ENCODE results near the gene GPBP1L1. TPM values are rescaled to one million over a fixed set of nuclear protein-coding genes. Genes with fewer than 3 reads are reported as not detected.
"Not testable (repeated sequence)": the region's sequence is repeated elsewhere in the genome, so short reads cannot be mapped to it uniquely, and the experiment has no call there.

GPBP1L1 gene
- polyA plus RNA-seq (2011; rRNA removed): 47.5 and 63.0 TPM in 2 replicates
- 81.2 and 86.3 TPM in 2 replicates for polyA minus RNA-seq (2011; rRNA and poly(A)+ RNA removed)

DNA sequence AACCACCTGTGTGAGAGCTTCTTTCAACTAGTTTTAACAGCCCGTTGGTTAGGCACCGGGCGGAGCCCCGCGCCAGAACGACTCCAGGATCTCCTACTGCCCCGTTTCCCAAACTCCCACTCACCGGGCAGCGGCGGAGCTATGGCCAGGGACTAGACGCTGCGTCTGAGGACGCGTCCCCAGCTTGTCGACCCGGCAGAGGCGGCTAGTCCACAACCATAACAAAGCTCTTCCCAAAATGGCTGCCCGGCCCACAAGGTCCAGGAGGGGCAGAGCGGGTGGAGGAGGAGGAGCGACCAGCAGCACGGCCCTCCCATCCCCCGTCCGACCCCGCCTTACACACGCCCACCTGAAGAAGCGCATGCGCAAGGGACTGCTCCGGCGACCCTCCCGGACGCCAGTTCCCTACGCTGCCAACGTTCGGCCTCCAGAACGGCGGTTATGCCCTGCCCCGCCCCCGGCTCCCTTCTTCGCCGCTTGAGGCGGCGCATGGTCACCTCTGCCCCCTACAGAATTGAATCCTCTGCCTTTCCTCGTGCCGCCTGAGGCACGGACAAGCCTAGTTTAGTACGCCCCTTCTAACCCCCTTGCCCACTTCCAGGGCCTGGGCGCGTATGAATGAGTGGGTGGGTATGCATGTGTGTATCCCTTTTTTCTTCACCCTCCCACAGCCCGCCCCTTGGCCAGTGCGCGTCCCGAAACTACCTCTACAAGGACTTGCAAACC lies at the start of gene GPBP1L1:
TSS of gene GPBP1L1 (minus strand) at position 246 of the 726 bp plus-strand sequence. CDS start 27,446 bp downstream, outside the sequence.
- Histone ChIP-seq H3K4me3 (ENCODE audit: low read depth, low read length) (peak within 1 kb of the TSS; percentile 98), H3K9me3 (ENCODE audit: control insufficient read depth, insufficient read depth, low read length) (no peaks in the 10 kb centered on the region), H3K27ac (ENCODE audit: low read depth, low read length) (peak within 1 kb of the TSS; percentile 94), H3K27me3 (ENCODE audit: control insufficient read depth, insufficient read depth, low read length) (no peaks in the 10 kb centered on the region)
- DNase-seq (ENCODE audit: low read depth, low spot score): peak; percentile 96
- TF ChIP-seq CTCF (IDR thresholded peaks at IDR 0.05; ENCODE audit: low read depth, low read length): no peak
- ChIA-PET POLR2A (interaction anchor here (0.6 to 2.6 kb wide), 8 partner anchors 10 to 586 kb away, joined by 3 to 12 read pairs (median 4); partner anchors contain the start of genes MAST2, NASP and PRDX1), CTCF (interaction anchor here (0.6 to 1.0 kb wide), 6 partner anchors 11 to 382 kb away, joined by 3 to 4 read pairs (median 4); no protein-coding TSS in a partner anchor)

DNA sequence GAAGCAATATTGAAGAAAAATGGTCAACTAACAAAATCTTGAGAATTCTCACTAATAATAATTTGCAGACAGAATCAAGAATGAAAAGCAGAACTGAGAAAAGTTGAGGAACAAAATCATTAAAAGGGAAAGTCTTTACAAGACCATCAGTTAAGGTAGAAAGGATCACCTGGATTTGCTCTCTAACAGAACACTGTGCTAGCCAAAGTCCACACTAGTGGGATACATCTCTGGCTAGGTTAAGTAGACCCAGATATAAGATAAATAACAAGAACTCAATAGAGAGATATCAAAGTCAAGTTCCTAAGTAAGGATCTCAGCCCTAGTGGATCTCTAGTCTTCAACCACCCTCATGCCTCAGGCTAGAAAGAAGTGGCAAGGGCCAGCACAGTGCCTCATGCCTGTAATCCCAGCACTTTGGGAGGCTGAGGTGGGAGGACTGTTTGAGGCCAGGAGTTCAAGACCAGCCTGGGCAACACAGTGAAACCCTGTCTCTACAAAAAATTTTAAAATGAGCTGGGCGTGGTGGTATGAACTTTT lies 44.5 kb upstream of the GPBP1L1 start:
- ChIA-PET CTCF (interaction anchor here (0.6 kb wide), 1 partner anchor 74 kb away, joined by 3 read pairs; no protein-coding TSS in a partner anchor), POLR2A (no interaction called here)
- H3K27ac ChIP-seq (ENCODE audit: low read depth, low read length): no peak overlapping the region

DNA sequence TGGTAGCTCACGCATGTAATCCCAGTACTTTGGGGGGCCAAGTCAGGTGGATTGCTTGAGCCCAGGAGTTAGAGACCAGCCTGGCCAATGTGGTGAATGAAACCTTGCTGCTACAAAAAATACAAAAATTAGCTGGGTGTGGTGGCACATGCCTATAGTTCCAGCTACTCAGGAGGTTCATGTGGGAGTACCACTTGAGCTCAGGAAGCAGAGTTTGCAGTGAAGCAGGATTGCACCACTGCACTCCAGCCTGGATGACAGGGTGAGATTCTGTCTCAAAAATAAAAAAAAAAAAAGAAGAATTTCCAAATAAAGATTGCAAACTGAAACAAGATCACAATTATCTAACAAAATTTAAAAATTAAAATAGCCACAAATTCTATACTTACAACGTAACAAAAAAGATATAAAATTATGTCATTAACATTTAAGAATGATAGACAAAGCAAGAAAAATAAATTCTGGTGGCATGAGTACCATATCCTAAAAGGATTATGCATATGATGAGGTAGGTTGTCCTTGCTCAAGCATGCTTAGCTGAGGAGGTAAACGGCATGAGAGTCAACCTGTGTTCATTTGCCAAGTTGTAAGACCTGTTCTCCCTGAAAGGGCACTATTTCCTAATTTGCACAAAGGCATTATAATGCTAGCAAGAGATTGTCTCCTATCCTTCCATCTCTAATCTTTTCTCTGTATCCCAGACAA lies 43.9 kb upstream of the GPBP1L1 start:
- ChIA-PET POLR2A (no interaction called here), CTCF (no interaction called here)
- no peak overlapping the region for H3K4me3 ChIP-seq (ENCODE audit: low read depth, low read length)
- DNase-seq (ENCODE audit: low read depth, low spot score): no peak
- H3K9me3 ChIP-seq (ENCODE audit: control insufficient read depth, insufficient read depth, low read length): no peaks in the 10 kb centered on the region
- no peak for TF ChIP-seq CTCF (IDR thresholded peaks at IDR 0.05; ENCODE audit: low read depth, low read length)
- H3K27ac ChIP-seq (ENCODE audit: low read depth, low read length): no peak overlapping the region
- H3K27me3 ChIP-seq (ENCODE audit: control insufficient read depth, insufficient read depth, low read length): no peaks in the 10 kb centered on the region

More for the DNA sequence above, 44.5 kb upstream of the GPBP1L1 start:
- TF ChIP-seq CTCF (IDR thresholded peaks at IDR 0.05; ENCODE audit: low read depth, low read length): no peak
- no peaks in the 10 kb centered on the region for H3K9me3 ChIP-seq (ENCODE audit: control insufficient read depth, insufficient read depth, low read length)
- DNase-seq (ENCODE audit: low read depth, low spot score): no peak
- H3K4me3 ChIP-seq (ENCODE audit: low read depth, low read length): no peak overlapping the region
- no peaks in the 10 kb centered on the region for H3K27me3 ChIP-seq (ENCODE audit: control insufficient read depth, insufficient read depth, low read length)

- DNase-seq (ENCODE audit: low read depth, low spot score); H3K27me3 ChIP-seq (ENCODE audit: control insufficient read depth, insufficient read depth, low read length); H3K27ac ChIP-seq (ENCODE audit: low read depth, low read length); POLR2A ChIA-PET; H3K4me3 ChIP-seq (ENCODE audit: low read depth, low read length); H3K9me3 ChIP-seq (ENCODE audit: control insufficient read depth, insufficient read depth, low read length): not testable (repeated sequence)
- CTCF ChIA-PET: interaction anchor here (0.7 kb wide), 1 partner anchor 252 kb away, joined by 3 read pairs; no protein-coding TSS in a partner anchor
Observed at GRCh38 chr1:45726007-45726406, 39.7 kb upstream of the GPBP1L1 start.

DNA sequence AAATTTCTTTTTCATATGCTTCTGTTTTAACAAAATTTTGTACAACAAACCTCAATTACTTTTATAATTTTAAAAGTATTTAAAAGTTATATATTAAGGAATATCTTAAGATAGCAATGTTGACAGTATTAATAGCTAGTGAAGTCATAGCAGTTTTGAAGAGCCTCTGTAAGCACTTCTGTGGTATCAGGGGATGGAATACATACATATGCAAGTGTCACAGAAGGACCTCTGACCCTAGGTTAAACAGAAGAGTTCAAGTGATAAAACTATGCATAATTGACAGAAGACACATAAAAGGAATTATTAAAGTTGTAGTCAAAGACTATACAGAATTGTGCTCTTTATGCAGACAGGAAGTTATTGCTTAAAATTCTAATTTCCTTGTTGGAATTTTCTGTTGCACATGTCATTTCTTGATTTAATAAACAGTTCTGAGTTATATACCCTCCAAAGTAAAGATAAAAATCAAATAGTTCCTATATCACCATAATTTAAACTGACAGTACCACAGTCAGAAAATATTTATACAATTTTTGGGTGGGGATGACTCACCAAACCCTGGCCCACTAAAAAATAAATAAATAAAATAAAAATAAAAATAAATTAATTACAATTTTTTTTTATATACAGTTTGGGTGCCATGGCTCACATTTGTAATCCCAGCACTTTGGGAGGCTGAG lies 37.1 kb upstream of the GPBP1L1 start:
- Histone ChIP-seq H3K9me3 (ENCODE audit: control insufficient read depth, insufficient read depth, low read length) (no peaks in the 10 kb centered on the region), H3K27ac (ENCODE audit: low read depth, low read length) (no peak overlapping the region), H3K27me3 (ENCODE audit: control insufficient read depth, insufficient read depth, low read length) (no peaks in the 10 kb centered on the region), H3K4me3 (ENCODE audit: low read depth, low read length) (no peak overlapping the region)
- TF ChIP-seq CTCF (IDR thresholded peaks at IDR 0.05; ENCODE audit: low read depth, low read length): no peak
- ChIA-PET POLR2A (no interaction called here), CTCF (no interaction called here)
- no peak for DNase-seq (ENCODE audit: low read depth, low spot score)
